HAP-1 (cell line): ENCODE data around the gene KRTAP6-1.

Experiments
- DNase-seq, 2 experiments: peaks; one replicate each; pipeline ENCODE4 v3.0.0-alpha.2; 2016 to 2020; ENCODE audit warnings: low spot score in 2 of 2
- H3K27me3 ChIP-seq: fragments of 250-450 bp; sonication (Bioruptor Pico); 2 replicates; pipeline ENCODE4 v1.5.1; 2020; ENCODE audit warnings: low read depth, mild to moderate bottlenecking, moderate library complexity
- H3K36me3 ChIP-seq: fragments of 250-450 bp; sonication (Bioruptor Pico); replicated peaks from 2 replicates; pipeline ENCODE4 v1.5.1; 2020; ENCODE audit warnings: mild to moderate bottlenecking
- H3K4me1 ChIP-seq: fragments of 250-450 bp; sonication (Bioruptor Pico); 2 replicates; pipeline ENCODE4 v1.5.1; 2020; ENCODE audit warnings: mild to moderate bottlenecking
- H3K4me3 ChIP-seq: fragments of 250-450 bp; sonication (Bioruptor Pico); 2 replicates; pipeline ENCODE4 v1.5.1; 2020; ENCODE audit warnings: mild to moderate bottlenecking, moderate library complexity
- H3K9me3 ChIP-seq: fragments of 250-450 bp; sonication (Bioruptor Pico); 2 replicates; pipeline ENCODE4 v1.5.1; 2020; ENCODE audit warnings: mild to moderate bottlenecking, moderate library complexity
- in situ Hi-C: fragments of 300-500 bp; cut with MboI; formaldehyde crosslinking; loops from 3 replicates; pipeline ENCODE4 v1.14.3; 2020; ENCODE audit warnings: low sequenced_read_pairs, inconsistent platforms, mixed read lengths

The KRTAP6-1 gene

GRCh38 chr21:30613836-30614235 is at the start of gene KRTAP6-1:
KRTAP6-1 (minus strand) TSS chr21:30613930; CDS start chr21:30613904, 26 bp downstream.
- Histone ChIP-seq H3K4me1 (no peaks in the 10 kb centered on the region), H3K9me3 (no peaks in the 10 kb centered on the region), H3K27me3 (no peaks in the 10 kb centered on the region), H3K4me3 (no peak within 1 kb of the TSS), H3K36me3 (no peaks in the 10 kb centered on the region)
- in situ Hi-C loops: no loop called here
- DNase-seq: no peak

GRCh38 chr21:30652891-30653290 is 39.2 kb upstream of the KRTAP6-1 start:
- H3K4me3 ChIP-seq: no peak overlapping the region
- no peaks in the 10 kb centered on the region for H3K27me3 ChIP-seq
- no peaks in the 10 kb centered on the region for H3K36me3 ChIP-seq
- no peaks in the 10 kb centered on the region for H3K4me1 ChIP-seq
- DNase-seq: no peak
- H3K9me3 ChIP-seq: peaks cover 9% of the 10 kb centered on the region; the same call in 1 of the 2 replicates
- in situ Hi-C loops: no loop called here

- Histone ChIP-seq H3K4me3 (no peak overlapping the region), H3K36me3 (no peaks in the 10 kb centered on the region), H3K9me3 (0 out of 2 replicates have a peak, but pooled peaks cover 5% of the 10 kb centered on the region), H3K4me1 (no peaks in the 10 kb centered on the region), H3K27me3 (no peaks in the 10 kb centered on the region)
- no peak for DNase-seq
- in situ Hi-C loops: no loop called here
Measured at GRCh38 chr21:30646904-30647414, 33.2 kb upstream of the KRTAP6-1 start.

- in situ Hi-C loops: no loop called here
- no peak within 1 kb of the TSS for H3K4me3 ChIP-seq
- H3K4me1 ChIP-seq: no peaks in the 10 kb centered on the region
- no peak for DNase-seq
- H3K36me3 ChIP-seq: no peaks in the 10 kb centered on the region
- H3K9me3 ChIP-seq: 0 out of 2 replicates have a peak, but pooled peaks cover 6% of the 10 kb centered on the region
- no peaks in the 10 kb centered on the region for H3K27me3 ChIP-seq
Measured at GRCh38 chr21:30642564-30642963, 28.8 kb upstream of the KRTAP6-1 start, which contains the start of gene KRTAP20-3. KRTAP20-3 (plus strand) TSS chr21:30642864.

- no peaks in the 10 kb centered on the region for H3K36me3 ChIP-seq
- H3K27me3 ChIP-seq: no peaks in the 10 kb centered on the region
- in situ Hi-C loops: no loop called here
- DNase-seq: no peak
- no peak overlapping the region for H3K4me3 ChIP-seq
- H3K4me1 ChIP-seq: no peaks in the 10 kb centered on the region
- 0 out of 2 replicates have a peak, but pooled peaks cover 6% of the 10 kb centered on the region for H3K9me3 ChIP-seq
Measured at GRCh38 chr21:30638686-30639085, 25.0 kb upstream of the KRTAP6-1 start.

GRCh38 chr21:30634906-30635305 is 21.2 kb upstream of the KRTAP6-1 start, which contains the start of gene KRTAP20-2:
KRTAP20-2 (plus strand) TSS chr21:30635206; CDS start chr21:30635264, 58 bp downstream.
- Histone ChIP-seq H3K36me3 (no peaks in the 10 kb centered on the region), H3K27me3 (no peaks in the 10 kb centered on the region), H3K9me3 (no peaks in the 10 kb centered on the region), H3K4me1 (no peaks in the 10 kb centered on the region), H3K4me3 (no peak within 1 kb of the TSS)
- no peak for DNase-seq
- in situ Hi-C loops: no loop called here

- Histone ChIP-seq H3K9me3 (no peaks in the 10 kb centered on the region; the same call in 1 of the 2 replicates), H3K4me1 (no peaks in the 10 kb centered on the region), H3K4me3 (no peak overlapping the region), H3K27me3 (no peaks in the 10 kb centered on the region), H3K36me3 (no peaks in the 10 kb centered on the region)
- in situ Hi-C loops: no loop called here
- DNase-seq: no peak
Measured at GRCh38 chr21:30629200-30629599, 15.5 kb upstream of the KRTAP6-1 start.

- DNase-seq: no peak
- Histone ChIP-seq H3K4me3 (no peak overlapping the region), H3K9me3 (no peaks in the 10 kb centered on the region; the same call in 1 of the 2 replicates), H3K4me1 (no peaks in the 10 kb centered on the region), H3K36me3 (no peaks in the 10 kb centered on the region), H3K27me3 (no peaks in the 10 kb centered on the region)
- in situ Hi-C loops: no loop called here
Measured at GRCh38 chr21:30628109-30628508, 14.4 kb upstream of the KRTAP6-1 start.

GRCh38 chr21:30625449-30626165 is 11.9 kb upstream of the KRTAP6-1 start:
- H3K9me3 ChIP-seq: no peaks in the 10 kb centered on the region; the same call in 1 of the 2 replicates
- no peaks in the 10 kb centered on the region for H3K36me3 ChIP-seq
- H3K27me3 ChIP-seq: no peaks in the 10 kb centered on the region
- H3K4me3 ChIP-seq: no peak overlapping the region
- in situ Hi-C loops: no loop called here
- no peaks in the 10 kb centered on the region for H3K4me1 ChIP-seq
- DNase-seq: no peak

- no peaks in the 10 kb centered on the region for H3K4me1 ChIP-seq
- H3K9me3 ChIP-seq: no peaks in the 10 kb centered on the region; the same call in 1 of the 2 replicates
- H3K36me3 ChIP-seq: no peaks in the 10 kb centered on the region
- in situ Hi-C loops: no loop called here
- H3K4me3 ChIP-seq: no peak overlapping the region
- H3K27me3 ChIP-seq: no peaks in the 10 kb centered on the region
- no peak for DNase-seq
Measured at GRCh38 chr21:30623362-30623761, 9.6 kb upstream of the KRTAP6-1 start.

GRCh38 chr21:30620522-30620921 is 6.8 kb upstream of the KRTAP6-1 start, which contains the start of gene KRTAP20-4:
KRTAP20-4 (plus strand) TSS chr21:30620627.
- Histone ChIP-seq H3K4me3 (no peak within 1 kb of the TSS), H3K9me3 (no peaks in the 10 kb centered on the region; the same call in 1 of the 2 replicates), H3K36me3 (no peaks in the 10 kb centered on the region), H3K27me3 (no peaks in the 10 kb centered on the region), H3K4me1 (no peaks in the 10 kb centered on the region)
- DNase-seq: no peak
- in situ Hi-C loops: no loop called here

GRCh38 chr21:30620080-30620479 is 6.3 kb upstream of the KRTAP6-1 start:
- Histone ChIP-seq H3K27me3 (no peaks in the 10 kb centered on the region), H3K4me3 (no peak overlapping the region), H3K4me1 (no peaks in the 10 kb centered on the region), H3K36me3 (no peaks in the 10 kb centered on the region), H3K9me3 (no peaks in the 10 kb centered on the region; the same call in 1 of the 2 replicates)
- DNase-seq: no peak
- in situ Hi-C loops: no loop called here

GRCh38 chr21:30616125-30616524 is 2.4 kb upstream of the KRTAP6-1 start, which contains the start of gene KRTAP20-1:
KRTAP20-1 (plus strand) TSS chr21:30616425; CDS start chr21:30616455, 30 bp downstream.
- H3K9me3 ChIP-seq: no peaks in the 10 kb centered on the region
- H3K4me1 ChIP-seq: no peaks in the 10 kb centered on the region
- in situ Hi-C loops: no loop called here
- H3K4me3 ChIP-seq: no peak within 1 kb of the TSS
- no peaks in the 10 kb centered on the region for H3K36me3 ChIP-seq
- H3K27me3 ChIP-seq: no peaks in the 10 kb centered on the region
- no peak for DNase-seq

- Histone ChIP-seq H3K27me3 (no peaks in the 10 kb centered on the region), H3K4me1 (no peaks in the 10 kb centered on the region), H3K4me3 (no peak overlapping the region), H3K36me3 (no peaks in the 10 kb centered on the region), H3K9me3 (no peaks in the 10 kb centered on the region)
- DNase-seq: no peak
- in situ Hi-C loops: no loop called here
Measured at GRCh38 chr21:30615199-30615598, 1.5 kb upstream of the KRTAP6-1 start.
